Measurements from ENCODE around the gene COX6B2. TPM values are rescaled to one million over a fixed set of nuclear protein-coding genes. Genes with fewer than 3 reads are reported as not detected.

Gene COX6B2
- total RNA-seq, 2 donors from 2014 or later = 0.62 to 1.4 TPM

- Mint-ChIP-seq H3K4me1 (peaks cover 2% of the 10 kb centered on the region), H3K27me3 (no peaks in the 10 kb centered on the region), H3K36me3 (ENCODE audit: low read depth) (no peaks in the 10 kb centered on the region), H3K4me3 (no peak overlapping the region), H3K27ac (no peak overlapping the region)
- DNase-seq (no peak), ATAC-seq (no peak)
- H3K9me3 ChIP-seq (ENCODE audit: control insufficient read depth, low read length, poor library complexity, severe bottlenecking) = no peaks in the 10 kb centered on the region
Measured at GRCh38 chr19:55315956-55316525, 38.5 kb downstream of the COX6B2 start.

GRCh38 chr19:55314396-55314795 is 40.1 kb downstream of the COX6B2 start:
- DNase-seq (no peak), ATAC-seq (no peak)
- Mint-ChIP-seq H3K4me3 (no peak overlapping the region), H3K27me3 (no peaks in the 10 kb centered on the region), H3K4me1 (peaks cover 2% of the 10 kb centered on the region), H3K27ac (no peak overlapping the region), H3K36me3 (ENCODE audit: low read depth) (no peaks in the 10 kb centered on the region)
- H3K9me3 ChIP-seq (ENCODE audit: control insufficient read depth, low read length, poor library complexity, severe bottlenecking) = no peaks in the 10 kb centered on the region

DNA sequence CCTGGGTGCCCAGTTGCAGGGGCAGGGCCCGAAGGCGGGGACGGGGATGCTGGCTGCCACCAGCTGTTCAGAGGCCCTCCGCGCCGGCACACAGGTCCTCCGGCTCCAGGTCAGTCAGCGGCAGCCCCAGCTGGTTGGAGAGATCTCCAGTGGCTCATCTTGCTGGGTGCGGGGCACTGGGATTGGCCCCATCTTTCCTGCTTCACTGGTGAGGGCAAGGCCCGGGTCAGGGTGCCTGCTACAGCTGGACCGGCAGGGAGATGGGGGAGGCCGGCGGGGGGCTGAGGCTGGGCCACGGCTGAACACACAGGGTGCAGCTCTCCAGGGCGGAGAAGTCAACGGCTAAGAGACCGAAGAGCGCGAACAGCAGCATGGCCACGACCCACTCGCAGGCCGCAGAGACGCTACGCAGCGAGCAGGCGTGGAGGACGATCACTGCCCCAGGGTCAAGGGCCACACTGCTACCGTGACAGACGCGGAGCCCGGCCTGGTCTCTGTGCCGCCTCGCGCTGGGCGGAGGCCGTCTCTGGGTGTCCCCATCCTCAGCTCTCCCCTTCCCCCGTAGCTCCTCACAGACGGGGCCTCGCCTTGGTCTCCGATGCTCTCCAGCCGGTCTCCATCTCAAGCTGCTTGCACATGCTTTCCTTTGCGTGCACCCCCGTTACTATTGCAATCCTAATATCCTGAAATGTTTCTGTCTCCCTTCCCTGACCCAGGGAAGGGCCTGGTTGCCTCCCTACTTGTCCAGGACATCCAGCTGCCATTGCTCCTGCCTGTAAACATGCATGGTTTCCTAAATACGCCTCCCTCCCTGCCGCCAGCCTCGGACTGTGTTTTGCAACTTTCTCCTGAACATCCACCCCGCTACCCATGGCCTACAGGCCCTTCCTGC is 41.7 kb downstream of the COX6B2 start:
- H3K9me3 ChIP-seq (ENCODE audit: control insufficient read depth, low read length, poor library complexity, severe bottlenecking) = no peaks in the 10 kb centered on the region
- DNase-seq (no peak), ATAC-seq (no peak)
- H3K27ac Mint-ChIP-seq = no peak overlapping the region
- no peak overlapping the region for H3K4me3 Mint-ChIP-seq
- H3K27me3 Mint-ChIP-seq = no peaks in the 10 kb centered on the region
- H3K36me3 Mint-ChIP-seq (ENCODE audit: low read depth) = no peaks in the 10 kb centered on the region
- H3K4me1 Mint-ChIP-seq = peaks cover 2% of the 10 kb centered on the region

GRCh38 chr19:55311797-55312196 is 42.7 kb downstream of the COX6B2 start:
- DNase-seq (no peak), ATAC-seq (no peak)
- H3K9me3 ChIP-seq (ENCODE audit: control insufficient read depth, low read length, poor library complexity, severe bottlenecking) = no peaks in the 10 kb centered on the region
- Mint-ChIP-seq H3K27ac (no peak overlapping the region), H3K4me1 (peaks cover 2% of the 10 kb centered on the region), H3K36me3 (ENCODE audit: low read depth) (no peaks in the 10 kb centered on the region), H3K4me3 (no peak overlapping the region), H3K27me3 (no peaks in the 10 kb centered on the region)

DNA sequence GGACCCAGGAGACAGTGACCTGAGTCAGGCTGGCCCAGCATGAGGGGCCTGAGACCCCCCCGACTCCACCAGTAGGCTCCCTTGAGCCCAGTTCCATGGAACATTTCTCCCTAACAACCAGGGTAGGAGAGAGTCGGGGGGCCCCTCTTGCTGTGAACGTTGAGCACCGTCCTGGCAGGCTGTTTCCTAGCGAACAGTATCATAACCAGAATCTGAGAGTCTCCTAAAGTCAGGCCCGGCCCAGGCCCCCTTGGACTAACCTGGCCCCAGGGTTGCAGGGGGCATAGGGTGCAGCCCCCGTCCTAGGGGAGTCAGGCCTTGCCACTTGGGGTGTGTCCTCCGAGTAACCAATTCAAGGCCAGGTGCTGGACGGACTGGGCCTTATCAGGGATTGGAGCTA is 43.1 kb downstream of the COX6B2 start:
- H3K27me3 Mint-ChIP-seq = no peaks in the 10 kb centered on the region
- DNase-seq (no peak), ATAC-seq (no peak)
- H3K27ac Mint-ChIP-seq = no peak overlapping the region
- H3K36me3 Mint-ChIP-seq (ENCODE audit: low read depth) = no peaks in the 10 kb centered on the region
- H3K4me3 Mint-ChIP-seq = no peak overlapping the region
- peaks cover 2% of the 10 kb centered on the region for H3K4me1 Mint-ChIP-seq
- no peaks in the 10 kb centered on the region for H3K9me3 ChIP-seq (ENCODE audit: control insufficient read depth, low read length, poor library complexity, severe bottlenecking)

DNA sequence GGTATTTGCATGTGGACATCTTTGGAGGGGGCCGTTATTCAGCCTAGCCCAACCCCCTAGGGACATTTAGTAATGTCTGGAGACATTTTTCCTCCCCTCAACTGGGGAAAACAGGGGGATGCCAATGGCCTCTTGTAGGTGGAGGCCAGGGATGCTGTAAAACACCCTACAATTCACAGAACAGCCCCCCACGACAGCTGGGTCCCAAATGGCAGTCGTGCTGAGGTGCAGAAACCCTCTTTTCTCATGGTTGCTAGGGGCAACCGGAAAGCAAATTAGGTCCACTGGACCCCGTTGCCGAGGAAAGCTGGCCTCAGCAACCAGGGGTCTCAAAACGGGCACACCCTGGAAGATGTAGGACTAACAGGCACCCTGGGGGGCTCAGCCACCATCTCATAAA is 44.0 kb downstream of the COX6B2 start:
- DNase-seq (no peak), ATAC-seq (no peak)
- H3K9me3 ChIP-seq (ENCODE audit: control insufficient read depth, low read length, poor library complexity, severe bottlenecking) = no peaks in the 10 kb centered on the region
- H3K27me3 Mint-ChIP-seq = no peaks in the 10 kb centered on the region
- no peaks in the 10 kb centered on the region for H3K36me3 Mint-ChIP-seq (ENCODE audit: low read depth)
- peaks cover 2% of the 10 kb centered on the region for H3K4me1 Mint-ChIP-seq
- H3K27ac Mint-ChIP-seq = no peak overlapping the region
- H3K4me3 Mint-ChIP-seq = no peak overlapping the region

DNA sequence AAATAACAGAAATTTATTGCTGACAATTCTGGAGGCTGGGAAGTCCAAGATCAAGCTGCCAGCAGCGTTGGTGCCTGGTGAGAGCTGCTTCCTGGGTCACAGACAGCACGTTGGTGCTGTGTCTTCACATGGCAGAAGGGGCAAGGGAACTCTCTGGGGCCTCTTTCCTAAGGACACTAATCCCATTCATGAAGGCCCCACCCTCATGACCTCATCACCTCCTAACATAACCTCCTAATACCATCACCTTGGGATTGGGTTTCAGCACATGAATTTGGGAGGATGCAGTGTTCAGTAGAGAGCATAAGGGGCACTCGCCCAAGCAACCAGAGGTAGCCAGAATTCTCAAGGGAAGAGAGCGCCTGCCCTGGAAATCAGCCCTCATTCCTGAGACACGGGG is 45.1 kb downstream of the COX6B2 start:
- Mint-ChIP-seq H3K36me3 (ENCODE audit: low read depth) (no peaks in the 10 kb centered on the region), H3K27me3 (no peaks in the 10 kb centered on the region), H3K4me3 (no peak overlapping the region), H3K4me1 (peaks cover 5% of the 10 kb centered on the region), H3K27ac (no peak overlapping the region)
- no peaks in the 10 kb centered on the region for H3K9me3 ChIP-seq (ENCODE audit: control insufficient read depth, low read length, poor library complexity, severe bottlenecking)
- DNase-seq (no peak), ATAC-seq (no peak)

GRCh38 chr19:55308281-55308680 is 46.2 kb downstream of the COX6B2 start:
- Mint-ChIP-seq H3K4me1 (peaks cover 2% of the 10 kb centered on the region), H3K4me3 (no peak overlapping the region), H3K27ac (no peak overlapping the region), H3K36me3 (ENCODE audit: low read depth) (no peaks in the 10 kb centered on the region), H3K27me3 (no peaks in the 10 kb centered on the region)
- no peak for DNase-seq
- no peak for ATAC-seq
- no peaks in the 10 kb centered on the region for H3K9me3 ChIP-seq (ENCODE audit: control insufficient read depth, low read length, poor library complexity, severe bottlenecking)

DNA sequence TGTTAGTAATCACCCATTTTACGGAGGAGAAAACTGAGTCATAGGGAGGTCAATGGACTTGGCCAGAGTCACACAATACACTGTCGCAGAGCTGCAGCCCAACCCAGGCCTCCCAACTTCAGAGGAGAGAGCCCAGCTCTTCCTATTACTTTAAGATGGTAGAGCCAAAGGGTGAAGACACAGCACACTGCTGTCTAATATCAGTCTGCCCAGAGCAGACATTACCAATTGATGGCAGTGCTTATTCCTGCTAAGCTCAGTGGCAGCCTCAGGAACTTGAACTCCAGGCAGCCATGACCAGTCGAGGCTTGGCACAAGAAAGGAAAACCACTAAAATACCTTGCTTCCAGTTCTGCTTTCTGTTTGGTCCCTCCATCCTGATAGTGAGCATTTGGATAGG is 47.8 kb downstream of the COX6B2 start:
- no peak overlapping the region for H3K27ac Mint-ChIP-seq
- ATAC-seq (no peak), DNase-seq (no peak)
- H3K4me3 Mint-ChIP-seq = no peak overlapping the region
- no peaks in the 10 kb centered on the region for H3K9me3 ChIP-seq (ENCODE audit: control insufficient read depth, low read length, poor library complexity, severe bottlenecking)
- peaks cover 6% of the 10 kb centered on the region for H3K4me1 Mint-ChIP-seq
- no peaks in the 10 kb centered on the region for H3K36me3 Mint-ChIP-seq (ENCODE audit: low read depth)
- no peaks in the 10 kb centered on the region for H3K27me3 Mint-ChIP-seq

- H3K27ac Mint-ChIP-seq = no peak overlapping the region
- H3K4me3 Mint-ChIP-seq = no peak overlapping the region
- no peak for ATAC-seq
- peaks cover 8% of the 10 kb centered on the region for H3K4me1 Mint-ChIP-seq
- H3K9me3 ChIP-seq (ENCODE audit: control insufficient read depth, low read length, poor library complexity, severe bottlenecking) = no peaks in the 10 kb centered on the region
- no peaks in the 10 kb centered on the region for H3K36me3 Mint-ChIP-seq (ENCODE audit: low read depth)
- H3K27me3 Mint-ChIP-seq = no peaks in the 10 kb centered on the region
- DNase-seq = no peak
Measured at GRCh38 chr19:55305983-55306562, 48.4 kb downstream of the COX6B2 start.

DNA sequence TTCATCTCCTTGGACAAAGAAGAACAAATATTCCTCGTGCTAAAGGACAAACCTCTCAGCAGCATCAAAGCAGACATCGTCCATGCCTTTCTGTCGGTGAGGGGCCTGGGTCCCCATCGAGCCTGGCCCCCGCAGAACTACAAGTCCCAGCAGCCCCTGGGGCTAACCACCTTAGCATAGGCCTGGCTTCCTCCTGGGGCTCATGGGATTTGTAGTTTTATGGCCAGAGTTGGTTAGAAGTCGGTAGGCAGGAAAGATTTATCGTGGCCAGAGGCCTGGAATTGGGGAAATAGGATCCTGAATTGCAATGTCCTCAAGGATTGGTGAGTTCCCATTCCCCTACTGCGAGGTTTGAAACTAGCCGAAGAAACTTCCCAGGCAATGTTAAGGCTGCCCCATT is 49.0 kb downstream of the COX6B2 start:
- no peaks in the 10 kb centered on the region for H3K9me3 ChIP-seq (ENCODE audit: control insufficient read depth, low read length, poor library complexity, severe bottlenecking)
- H3K4me3 Mint-ChIP-seq = no peak overlapping the region
- ATAC-seq (peak; percentile 74), DNase-seq (peak; percentile 29 to 31 (median 29))
- peaks cover 8% of the 10 kb centered on the region for H3K4me1 Mint-ChIP-seq
- H3K36me3 Mint-ChIP-seq (ENCODE audit: low read depth) = no peaks in the 10 kb centered on the region
- H3K27ac Mint-ChIP-seq = no peak overlapping the region
- H3K27me3 Mint-ChIP-seq = no peaks in the 10 kb centered on the region

DNA sequence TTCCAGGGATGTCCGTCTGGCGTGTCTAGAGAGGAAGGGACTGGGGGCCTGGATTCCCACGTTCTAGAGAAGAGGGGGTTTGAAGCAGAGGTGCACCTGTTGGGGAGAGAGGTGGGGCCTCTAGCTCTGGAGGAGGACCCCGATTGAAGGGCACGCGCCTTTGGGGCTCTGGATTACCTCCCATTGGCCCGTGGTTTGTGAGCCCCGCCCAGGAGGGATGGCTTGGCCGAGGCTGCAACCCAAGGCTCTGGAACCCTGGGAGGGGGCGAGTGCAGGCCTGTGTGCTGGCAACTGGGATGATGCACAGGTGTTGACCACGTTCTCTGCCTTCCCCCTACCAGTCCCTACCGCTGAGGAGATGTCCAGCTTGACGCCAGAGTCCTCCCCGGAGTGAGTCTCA is 49.5 kb downstream of the COX6B2 start:
- ATAC-seq (no peak), DNase-seq (no peak)
- no peaks in the 10 kb centered on the region for H3K27me3 Mint-ChIP-seq
- H3K9me3 ChIP-seq (ENCODE audit: control insufficient read depth, low read length, poor library complexity, severe bottlenecking) = no peaks in the 10 kb centered on the region
- H3K4me1 Mint-ChIP-seq = peaks cover 8% of the 10 kb centered on the region
- H3K36me3 Mint-ChIP-seq (ENCODE audit: low read depth) = no peaks in the 10 kb centered on the region
- H3K4me3 Mint-ChIP-seq = no peak overlapping the region
- H3K27ac Mint-ChIP-seq = no peak overlapping the region

DNA sequence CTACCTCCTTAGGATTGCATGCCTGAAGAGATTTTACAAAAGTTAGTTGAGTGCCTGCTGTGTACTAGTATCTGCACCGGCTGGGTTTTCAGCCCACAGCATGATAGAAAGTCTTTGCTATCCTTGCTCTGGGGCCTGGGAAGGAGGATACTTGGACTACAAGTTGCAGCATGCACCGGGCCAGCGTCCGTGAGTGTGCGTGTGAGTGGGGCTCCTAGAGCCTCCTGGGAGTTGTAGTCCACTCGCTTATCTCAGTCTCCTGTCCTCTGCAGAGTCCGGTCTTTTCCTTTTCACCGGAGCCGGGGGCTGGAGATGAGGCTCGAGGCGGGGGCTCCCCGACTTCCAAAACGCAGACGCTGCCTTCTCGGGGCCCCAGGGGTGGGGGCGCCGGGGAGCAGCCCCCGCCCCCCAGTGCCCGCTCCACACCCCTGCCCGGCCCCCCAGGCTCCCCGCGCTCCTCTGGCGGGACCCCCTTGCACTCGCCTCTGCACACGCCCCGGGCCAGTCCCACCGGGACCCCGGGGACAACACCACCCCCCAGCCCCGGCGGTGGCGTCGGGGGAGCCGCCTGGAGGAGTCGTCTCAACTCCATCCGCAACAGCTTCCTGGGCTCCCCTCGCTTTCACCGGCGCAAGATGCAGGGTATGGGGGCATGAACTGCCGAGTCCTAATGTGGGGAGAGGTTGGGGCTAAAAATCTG is 50.1 kb downstream of the COX6B2 start:
- H3K27ac Mint-ChIP-seq = no peak overlapping the region
- no peaks in the 10 kb centered on the region for H3K36me3 Mint-ChIP-seq (ENCODE audit: low read depth)
- H3K4me3 Mint-ChIP-seq = no peak overlapping the region
- H3K9me3 ChIP-seq (ENCODE audit: control insufficient read depth, low read length, poor library complexity, severe bottlenecking) = no peaks in the 10 kb centered on the region
- DNase-seq (no peak), ATAC-seq (no peak)
- no peaks in the 10 kb centered on the region for H3K27me3 Mint-ChIP-seq
- H3K4me1 Mint-ChIP-seq = peaks cover 8% of the 10 kb centered on the region

Measured in T-helper 17 cell (primary cell).